ENCODE results near the gene ZNF543.

ZNF543 gene

DNA sequence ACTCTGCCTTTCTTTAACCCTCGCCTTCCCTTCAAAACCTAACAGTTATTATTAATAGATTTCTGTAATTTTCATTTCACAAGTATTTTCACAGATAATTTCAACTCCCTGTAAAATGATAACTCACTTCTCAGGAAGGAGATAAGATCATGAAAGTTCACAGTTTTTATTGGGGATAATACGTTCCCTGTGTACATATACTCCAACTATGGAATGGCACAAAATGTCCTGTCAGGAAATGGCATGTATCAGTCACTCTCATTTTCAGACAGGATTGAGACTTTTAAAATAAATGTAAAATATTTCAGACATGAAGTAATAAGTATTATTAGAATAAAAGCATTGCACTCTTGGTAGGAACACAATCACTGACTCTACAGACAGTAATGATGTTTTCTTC lies 42.1 kb downstream of the ZNF543 start:
- no peak overlapping the region for H3K27ac ChIP-seq (ENCODE audit: low read depth, low read length)
- H4K20me1 ChIP-seq (ENCODE audit: control insufficient read depth, insufficient read depth, low read depth, low read length): no peaks in the 10 kb centered on the region

GRCh38 chr19:57362997-57363687 lies 42.9 kb downstream of the ZNF543 start, which contains the start of the genes TRAPPC2B and ZNF547:
TRAPPC2B (plus strand) TSS chr19:57363551; CDS start chr19:57364834, 1,283 bp downstream.
ZNF547 (plus strand) TSS chr19:57363551; CDS start chr19:57368556, 5,005 bp downstream.
- no peaks in the 10 kb centered on the region for H3K36me3 ChIP-seq (ENCODE audit: control insufficient read depth, low read length)
- H3K4me2 ChIP-seq (ENCODE audit: low read length): peak within 1 kb of the TSS; percentile 60
- no peaks in the 10 kb centered on the region for H3K79me2 ChIP-seq (ENCODE audit: control insufficient read depth, low read length)
- no peaks in the 10 kb centered on the region for H3K27me3 ChIP-seq (ENCODE audit: control insufficient read depth, low read length)
- peaks cover 7% of the 10 kb centered on the region for H3F3A ChIP-seq (ENCODE audit: control insufficient read depth, insufficient read depth)
- no peaks in the 10 kb centered on the region for H4K20me1 ChIP-seq (ENCODE audit: control insufficient read depth, insufficient read depth, low read depth, low read length)
- peaks cover 13% of the 10 kb centered on the region for H3K4me1 ChIP-seq (ENCODE audit: control insufficient read depth, low read length)
- no peaks in the 10 kb centered on the region for H3K9me2 ChIP-seq (replicated peaks; ENCODE audit: control insufficient read depth, low read length)
- peaks cover 38% of the 10 kb centered on the region for H3K9me3 ChIP-seq (ENCODE audit: control insufficient read depth, insufficient read depth, low read length)
- peak within 1 kb of the TSS; percentile 13; the same call in 1 of the 2 replicates for H3K27ac ChIP-seq (ENCODE audit: low read depth, low read length)
- H3K4me3 ChIP-seq (ENCODE audit: low read length): peak within 1 kb of the TSS; percentile 65
- TF ChIP-seq CTCF (IDR thresholded peaks at IDR 0.05; ENCODE audit: low read depth, low read length, poor library complexity, severe bottlenecking): no peak
- TF ChIP-seq EZH2phosphoT487 (IDR thresholded peaks at IDR 0.05; ENCODE audit: borderline replicate concordance, low read length): no peak

More for the DNA sequence above, 42.1 kb downstream of the ZNF543 start:
- TF ChIP-seq EZH2phosphoT487 (IDR thresholded peaks at IDR 0.05; ENCODE audit: borderline replicate concordance, low read length) (no peak), CTCF (IDR thresholded peaks at IDR 0.05; ENCODE audit: low read depth, low read length, poor library complexity, severe bottlenecking) (no peak)
- Histone ChIP-seq H3K36me3 (ENCODE audit: control insufficient read depth, low read length) (no peaks in the 10 kb centered on the region), H3K27me3 (ENCODE audit: control insufficient read depth, low read length) (no peaks in the 10 kb centered on the region), H3K4me2 (ENCODE audit: low read length) (peak overlapping the region; percentile 60), H3F3A (ENCODE audit: control insufficient read depth, insufficient read depth) (peaks cover 7% of the 10 kb centered on the region), H3K9me2 (replicated peaks; ENCODE audit: control insufficient read depth, low read length) (no peaks in the 10 kb centered on the region), H3K79me2 (ENCODE audit: control insufficient read depth, low read length) (no peaks in the 10 kb centered on the region), H3K9me3 (ENCODE audit: control insufficient read depth, insufficient read depth, low read length) (peaks cover 39% of the 10 kb centered on the region), H3K4me3 (ENCODE audit: low read length) (peak overlapping the region; percentile 65), H3K4me1 (ENCODE audit: control insufficient read depth, low read length) (peaks cover 13% of the 10 kb centered on the region)

- no peaks in the 10 kb centered on the region for H3K9me2 ChIP-seq (replicated peaks; ENCODE audit: control insufficient read depth, low read length)
- peaks cover 32% of the 10 kb centered on the region for H3K9me3 ChIP-seq (ENCODE audit: control insufficient read depth, insufficient read depth, low read length)
- H3K4me1 ChIP-seq (ENCODE audit: control insufficient read depth, low read length): peaks cover 13% of the 10 kb centered on the region
- H3K79me2 ChIP-seq (ENCODE audit: control insufficient read depth, low read length): no peaks in the 10 kb centered on the region
- TF ChIP-seq CTCF (IDR thresholded peaks at IDR 0.05; ENCODE audit: low read depth, low read length, poor library complexity, severe bottlenecking) (no peak), EZH2phosphoT487 (IDR thresholded peaks at IDR 0.05; ENCODE audit: borderline replicate concordance, low read length) (no peak)
- H3F3A ChIP-seq (ENCODE audit: control insufficient read depth, insufficient read depth): peaks cover 7% of the 10 kb centered on the region
- peak overlapping the region; percentile 65 for H3K4me3 ChIP-seq (ENCODE audit: low read length)
- H3K27me3 ChIP-seq (ENCODE audit: control insufficient read depth, low read length): no peaks in the 10 kb centered on the region
- no peaks in the 10 kb centered on the region for H4K20me1 ChIP-seq (ENCODE audit: control insufficient read depth, insufficient read depth, low read depth, low read length)
- H3K36me3 ChIP-seq (ENCODE audit: control insufficient read depth, low read length): no peaks in the 10 kb centered on the region
- peak overlapping the region; percentile 60 for H3K4me2 ChIP-seq (ENCODE audit: low read length)
- peak overlapping the region; percentile 13; the same call in 1 of the 2 replicates for H3K27ac ChIP-seq (ENCODE audit: low read depth, low read length)
Observed at GRCh38 chr19:57363688-57364181, 43.5 kb downstream of the ZNF543 start.

Data from DOHH2 (cell line).